ENCODE measurements around the gene CBX2.

Gene CBX2

GRCh38 chr17:79742589-79742918, 35.4 kb upstream of the CBX2 start:
- Histone ChIP-seq H3K9me3 (no peaks in the 10 kb centered on the region), H3K27ac (no peak overlapping the region), H3K36me3 (no peaks in the 10 kb centered on the region), H3K4me1 (peaks cover 52% of the 10 kb centered on the region), H3K4me2 (peak overlapping the region; percentile 97), H3K4me3 (no peak overlapping the region), H3K27me3 (peaks cover 14% of the 10 kb centered on the region), H3K9ac (no peak overlapping the region), H4K20me1 (no peaks in the 10 kb centered on the region)
- TF ChIP-seq Cebpa-rat (IDR thresholded peaks at IDR 0.05) = no peak

GRCh38 chr17:79742951-79743476, 34.9 kb upstream of the CBX2 start:
- Histone ChIP-seq H3K4me1 (peaks cover 57% of the 10 kb centered on the region), H3K27me3 (peaks cover 18% of the 10 kb centered on the region), H3K9ac (no peak overlapping the region), H3K9me3 (no peaks in the 10 kb centered on the region), H4K20me1 (0 out of 2 replicates have a peak, but pooled peaks cover under 1% of the 10 kb centered on the region), H3K4me3 (no peak overlapping the region), H3K4me2 (0 out of 2 replicates have a peak overlapping the region, but pooled peaks have one; percentile 97), H3K36me3 (no peaks in the 10 kb centered on the region), H3K27ac (no peak overlapping the region)
- TF ChIP-seq Cebpa-rat (IDR thresholded peaks at IDR 0.05) = no peak

GRCh38 chr17:79743614-79744013, 34.3 kb upstream of the CBX2 start:
- H3K27me3 ChIP-seq = peaks cover 24% of the 10 kb centered on the region
- no peak overlapping the region for H3K27ac ChIP-seq
- H3K9me3 ChIP-seq = no peaks in the 10 kb centered on the region
- H4K20me1 ChIP-seq = 0 out of 2 replicates have a peak, but pooled peaks cover 5% of the 10 kb centered on the region
- no peak for TF ChIP-seq Cebpa-rat (IDR thresholded peaks at IDR 0.05)
- H3K4me3 ChIP-seq = no peak overlapping the region
- no peaks in the 10 kb centered on the region for H3K36me3 ChIP-seq
- H3K4me2 ChIP-seq = no peak overlapping the region
- peaks cover 58% of the 10 kb centered on the region for H3K4me1 ChIP-seq
- H3K9ac ChIP-seq = no peak overlapping the region

DNA sequence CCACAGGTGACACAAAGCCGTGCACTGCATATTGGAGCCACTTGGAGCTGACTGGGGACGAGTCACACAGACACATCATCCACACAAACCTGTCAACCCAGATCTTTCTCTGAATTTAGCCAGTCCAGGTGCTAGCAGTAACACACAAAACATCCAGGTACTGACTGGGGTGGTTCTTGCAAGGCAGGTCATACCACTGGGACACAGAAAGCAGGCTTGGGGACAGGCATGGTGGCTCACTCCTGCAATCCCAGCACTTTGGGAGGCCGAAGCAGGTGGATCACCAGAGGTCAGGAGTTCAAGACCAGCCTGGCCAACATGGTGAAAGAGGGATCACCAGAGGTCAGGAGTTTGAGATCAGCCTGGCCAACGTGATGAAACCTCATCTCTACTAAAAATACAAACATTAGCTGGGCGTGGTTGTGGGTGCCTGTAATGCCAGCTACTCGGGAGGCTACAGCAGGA, 32.3 kb upstream of the CBX2 start:
- no peak overlapping the region for H3K27ac ChIP-seq
- no peak for TF ChIP-seq Cebpa-rat (IDR thresholded peaks at IDR 0.05)
- peaks cover 41% of the 10 kb centered on the region for H3K27me3 ChIP-seq

DNA sequence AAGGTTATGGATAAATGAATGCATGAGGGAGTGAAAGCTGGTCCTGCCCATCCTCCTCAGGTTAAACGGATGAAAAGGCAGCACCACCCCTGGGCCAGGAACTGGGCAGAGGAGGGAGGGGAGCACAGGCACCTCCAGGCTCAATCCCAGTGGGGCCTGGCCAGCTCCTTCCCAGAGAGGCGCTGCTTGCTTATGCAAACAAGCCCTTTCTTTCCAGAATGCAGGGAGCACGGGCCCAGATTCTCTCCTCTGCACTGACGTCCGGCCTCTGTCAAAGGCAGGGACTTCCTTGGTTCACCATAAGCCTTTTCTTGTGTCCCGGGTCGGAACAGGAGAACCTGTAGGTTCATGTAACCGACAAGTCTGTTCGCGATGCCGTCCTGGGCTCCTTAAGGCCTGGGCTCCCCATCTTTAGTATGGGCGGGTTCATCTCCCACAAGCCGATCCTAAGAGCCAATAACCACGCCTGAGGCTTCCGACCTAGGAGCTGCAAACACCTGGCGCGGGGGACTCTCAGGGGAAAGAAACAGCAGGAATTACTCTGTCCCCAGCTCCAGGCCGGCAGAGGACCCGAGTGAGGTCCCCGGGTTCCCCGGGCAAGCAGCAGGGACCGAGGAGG, 30.9 kb upstream of the CBX2 start:
- Histone ChIP-seq H3K9ac (no peak overlapping the region), H4K20me1 (0 out of 2 replicates have a peak, but pooled peaks cover 5% of the 10 kb centered on the region), H3K9me3 (no peaks in the 10 kb centered on the region), H3K36me3 (no peaks in the 10 kb centered on the region), H3K4me3 (no peak overlapping the region), H3K4me2 (peak overlapping the region; percentile 57), H3K27me3 (peaks cover 44% of the 10 kb centered on the region), H3K27ac (no peak overlapping the region), H3K4me1 (peaks cover 37% of the 10 kb centered on the region)
- TF ChIP-seq Cebpa-rat (IDR thresholded peaks at IDR 0.05) = no peak

More for the DNA sequence above, 32.3 kb upstream of the CBX2 start:
- H3K9me3 ChIP-seq = no peaks in the 10 kb centered on the region
- peak overlapping the region; percentile 57 for H3K4me2 ChIP-seq
- 0 out of 2 replicates have a peak, but pooled peaks cover 5% of the 10 kb centered on the region for H4K20me1 ChIP-seq
- H3K4me1 ChIP-seq = peaks cover 49% of the 10 kb centered on the region
- no peaks in the 10 kb centered on the region for H3K36me3 ChIP-seq
- no peak overlapping the region for H3K4me3 ChIP-seq
- no peak overlapping the region for H3K9ac ChIP-seq

DNA sequence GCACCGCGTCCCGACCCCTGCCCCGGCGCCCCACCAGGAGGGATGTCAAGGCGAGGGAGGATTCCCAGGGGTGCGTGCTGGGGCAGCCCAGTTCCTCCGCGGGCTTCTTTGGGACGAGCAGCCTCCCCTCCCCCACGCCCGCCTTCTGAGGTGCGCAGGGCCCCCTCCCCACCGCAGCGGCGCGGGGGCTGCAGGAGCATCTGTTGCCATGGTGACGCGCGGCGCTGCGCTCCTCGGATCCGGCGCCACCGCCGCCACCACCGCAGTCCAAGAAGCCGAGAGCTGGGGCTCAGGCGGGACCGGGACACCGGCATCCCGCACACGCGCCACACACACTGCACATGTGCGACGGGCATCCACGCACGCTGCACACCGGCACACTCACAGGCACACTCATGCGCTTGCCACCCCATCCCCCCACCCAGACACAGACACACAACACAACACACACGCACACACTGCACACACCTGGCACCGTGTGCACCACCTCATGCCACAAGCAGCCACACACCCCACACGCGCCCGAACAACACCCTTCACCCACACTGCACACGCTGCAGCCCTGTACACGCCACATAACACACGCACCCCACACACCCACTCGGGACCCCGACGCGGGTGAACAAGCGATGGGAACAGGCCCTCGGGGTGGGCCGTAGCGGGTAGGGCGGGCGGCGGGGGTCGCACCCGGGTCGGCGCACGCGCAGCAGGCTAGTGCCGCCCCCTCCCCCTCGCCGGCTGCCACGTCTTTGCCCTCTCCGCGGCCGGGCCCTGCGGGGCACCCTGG, 30.2 kb upstream of the CBX2 start:
- no peak overlapping the region for H3K9ac ChIP-seq
- H3K4me2 ChIP-seq = peak overlapping the region; percentile 32
- peaks cover 48% of the 10 kb centered on the region for H3K27me3 ChIP-seq
- no peaks in the 10 kb centered on the region for H3K9me3 ChIP-seq
- 0 out of 2 replicates have a peak, but pooled peaks cover 5% of the 10 kb centered on the region for H4K20me1 ChIP-seq
- H3K36me3 ChIP-seq = no peaks in the 10 kb centered on the region
- no peak overlapping the region for H3K4me3 ChIP-seq
- no peak for TF ChIP-seq Cebpa-rat (IDR thresholded peaks at IDR 0.05)
- peaks cover 36% of the 10 kb centered on the region for H3K4me1 ChIP-seq
- no peak overlapping the region for H3K27ac ChIP-seq

DNA sequence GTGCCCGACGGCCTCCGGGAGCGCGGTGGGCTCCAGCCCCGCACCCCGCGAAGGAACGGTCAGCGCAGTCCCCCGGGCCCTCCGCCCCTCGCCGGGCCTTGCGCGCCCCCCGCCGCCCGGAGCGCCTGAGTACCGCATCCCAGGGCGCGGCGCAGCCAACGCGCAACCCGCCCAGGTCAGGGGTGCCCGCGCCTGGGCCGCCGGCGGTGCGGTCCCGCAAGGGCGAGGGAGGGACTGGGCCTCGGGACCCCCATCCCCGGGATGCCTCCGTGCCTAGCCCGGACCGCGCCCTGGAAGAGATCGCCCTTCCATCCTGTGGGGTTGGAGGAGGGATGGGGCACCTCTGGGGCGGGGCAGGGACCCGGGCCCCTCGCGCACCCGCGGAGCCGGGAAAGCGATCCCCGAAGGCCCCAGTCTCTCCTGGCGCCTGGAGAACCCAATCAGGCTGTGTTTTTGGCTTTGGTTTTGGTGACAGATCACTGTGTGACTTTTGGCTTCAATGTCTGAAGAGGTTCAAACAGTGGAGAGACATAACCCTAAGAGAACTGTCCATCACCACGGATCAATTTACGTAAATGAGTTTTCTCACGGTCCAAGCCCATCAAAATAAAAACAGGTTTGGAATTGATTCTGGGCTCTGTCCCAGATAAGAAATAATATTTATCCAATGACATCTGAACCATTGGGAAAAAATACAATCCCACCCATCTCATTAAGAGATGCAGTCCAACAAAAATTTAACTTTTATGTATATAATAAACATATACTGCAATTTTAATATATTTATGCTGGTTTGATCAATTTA, 29.5 kb upstream of the CBX2 start:
- Histone ChIP-seq H3K4me3 (no peak overlapping the region), H3K36me3 (no peaks in the 10 kb centered on the region), H3K4me1 (peaks cover 36% of the 10 kb centered on the region), H3K27me3 (peaks cover 48% of the 10 kb centered on the region), H3K9me3 (no peaks in the 10 kb centered on the region), H3K4me2 (no peak overlapping the region), H3K9ac (no peak overlapping the region), H3K27ac (no peak overlapping the region), H4K20me1 (0 out of 2 replicates have a peak, but pooled peaks cover 5% of the 10 kb centered on the region)
- no peak for TF ChIP-seq Cebpa-rat (IDR thresholded peaks at IDR 0.05)

GRCh38 chr17:79749156-79749815, 28.7 kb upstream of the CBX2 start:
- Histone ChIP-seq H3K9ac (no peak overlapping the region), H3K9me3 (no peaks in the 10 kb centered on the region), H3K4me1 (peaks cover 36% of the 10 kb centered on the region), H3K4me2 (no peak overlapping the region), H3K36me3 (no peaks in the 10 kb centered on the region), H4K20me1 (0 out of 2 replicates have a peak, but pooled peaks cover 5% of the 10 kb centered on the region), H3K27ac (no peak overlapping the region), H3K27me3 (peaks cover 48% of the 10 kb centered on the region), H3K4me3 (no peak overlapping the region)
- no peak for TF ChIP-seq Cebpa-rat (IDR thresholded peaks at IDR 0.05)

DNA sequence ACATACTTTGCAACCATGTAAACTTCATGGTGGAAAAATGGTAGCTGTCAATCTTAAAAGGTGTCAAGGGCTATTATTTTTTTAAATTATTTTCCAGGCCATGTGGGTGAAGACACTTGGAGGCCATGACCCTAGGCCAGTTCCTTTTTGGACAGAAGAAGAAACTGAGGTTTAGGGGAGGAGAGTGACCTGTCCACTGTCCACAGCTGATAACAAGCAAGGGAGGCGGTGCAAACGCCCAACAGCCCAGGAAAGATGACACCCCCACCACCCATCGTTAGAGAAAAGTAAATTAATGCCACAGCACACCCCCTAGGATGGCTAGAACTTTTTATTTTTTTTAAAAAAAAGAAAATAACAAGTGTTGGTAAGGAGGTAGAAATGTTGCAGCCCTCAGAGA, 28.0 kb upstream of the CBX2 start:
- no peaks in the 10 kb centered on the region for H3K36me3 ChIP-seq
- H3K4me2 ChIP-seq = no peak overlapping the region
- H3K4me1 ChIP-seq = peaks cover 36% of the 10 kb centered on the region
- H3K9ac ChIP-seq = no peak overlapping the region
- peaks cover 48% of the 10 kb centered on the region for H3K27me3 ChIP-seq
- no peak for TF ChIP-seq Cebpa-rat (IDR thresholded peaks at IDR 0.05)
- no peaks in the 10 kb centered on the region for H3K9me3 ChIP-seq
- H3K4me3 ChIP-seq = no peak overlapping the region
- H3K27ac ChIP-seq = no peak overlapping the region
- H4K20me1 ChIP-seq = 0 out of 2 replicates have a peak, but pooled peaks cover 5% of the 10 kb centered on the region
